ENCODE data around the gene AMFR. TPM values are rescaled to one million over a fixed set of nuclear protein-coding genes. Genes with fewer than 3 reads are reported as not detected.

The AMFR gene
- total and polyA plus RNA-seq, 10 of the 15 experiments (the other 5 are each of a cell fraction or from before 2014, with no cell fraction given) = 8.2 to 67.6 (median 28.1) TPM

- TF ChIP-seq CTCF (IDR thresholded peaks at IDR 0.05 in 2 of 3, conservative IDR thresholded peaks at IDR 0.05 in 1 of 3; ENCODE audit: control insufficient read depth in 2 of 3, extremely low read depth in 1 of 3, insufficient read depth in 1 of 3, low read depth in 3 of 3, low read length in 3 of 3) (peak; percentile 81 to 96 (median 87)), SRF (IDR thresholded peaks at IDR 0.05; ENCODE audit: low read depth in 2 of 2, low read length in 2 of 2) (0 out of 4 replicates have a peak, but pooled peaks of 1 of the 2 experiments have one; percentile 11), RB1 (IDR thresholded peaks at IDR 0.05; ENCODE audit: borderline replicate concordance) (peak; percentile 85; the same call in 1 of the 2 replicates), ZBTB11 (CRISPR knock-in tag; IDR thresholded peaks at IDR 0.05) (no peak), LARP7 (IDR thresholded peaks at IDR 0.05) (peak; percentile 78), ZNF592 (IDR thresholded peaks at IDR 0.05) (peak; percentile 76), MTA3 (IDR thresholded peaks at IDR 0.05; ENCODE audit: borderline replicate concordance, low read length) (no peak), GATAD2B (conservative IDR thresholded peaks at IDR 0.05; ENCODE audit: low read depth) (0 out of 2 replicates have a peak, but pooled peaks have one; percentile 52), NKRF (conservative IDR thresholded peaks at IDR 0.05) (0 out of 2 replicates have a peak, but pooled peaks have one; percentile 57), HDGF (IDR thresholded peaks at IDR 0.05) (no peak), NFIC (IDR thresholded peaks at IDR 0.05; ENCODE audit: low read depth, low read length) (peak; percentile 74), IKZF2 (IDR thresholded peaks at IDR 0.05) (peak in 1 of 2 experiments; percentile 33; a peak in 1 of 4 replicates), NBN (IDR thresholded peaks at IDR 0.05) (0 out of 2 replicates have a peak, but pooled peaks have one; percentile 72), ZNF217 (IDR thresholded peaks at IDR 0.05) (no peak), TBL1XR1 (IDR thresholded peaks at IDR 0.05; ENCODE audit: low read depth, low read length) (no peak), BACH1 (IDR thresholded peaks at IDR 0.05; ENCODE audit: borderline replicate concordance) (peak; percentile 47; the same call in 1 of the 2 replicates)
These were observed 68.8 kb downstream of the AMFR start (continued) for GRCh38 chr16:56356276-56357240.

Data from GM12878 (cell line).